ENCODE results near the gene TEX53.

DNA sequence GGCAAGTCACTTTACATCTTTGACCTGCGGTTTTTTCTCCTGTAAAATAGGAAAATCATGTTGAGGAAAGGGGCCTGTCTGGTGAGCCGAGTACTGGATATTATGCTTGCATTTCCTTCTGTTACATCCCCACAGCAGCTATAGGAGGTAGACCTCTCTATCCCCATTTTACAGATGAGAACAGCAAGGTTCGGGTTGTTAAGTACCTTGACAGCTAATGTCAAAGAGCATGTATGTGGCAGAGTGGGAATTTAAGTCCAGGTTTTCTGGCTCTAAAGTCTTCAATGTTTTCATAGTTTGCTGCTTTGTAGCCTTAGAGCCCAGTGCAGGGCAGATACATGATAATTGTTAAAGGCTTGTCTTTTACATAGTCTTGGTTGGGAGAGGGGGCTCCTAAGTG lies 43.7 kb downstream of the TEX53 start:
- no peak for TF ChIP-seq CTCF (IDR thresholded peaks at IDR 0.05; ENCODE audit: low read depth, low read length, poor library complexity, severe bottlenecking)
- TF ChIP-seq EZH2phosphoT487 (IDR thresholded peaks at IDR 0.05; ENCODE audit: borderline replicate concordance, low read length), result no peak
